GM12875 (cell line): ENCODE results near the gene MAP3K10.

ENCODE experiments used
- H3K4me3 ChIP-seq: one replicate; pipeline ENCODE4 v1.5.1; 2011; ENCODE audit warnings: low read depth, low read length, control low read depth
- CTCF ChIP-seq: IDR thresholded peaks from 2 replicates; pipeline ENCODE4 v1.5.1; 2011; ENCODE audit warnings: low read depth, mild to moderate bottlenecking, control low read depth, inconsistent platforms, low read length, moderate library complexity, borderline replicate concordance; ENCODE audit not compliant: insufficient read depth

The MAP3K10 gene

GRCh38 chr19:40224342-40225150, 33.3 kb downstream of the MAP3K10 start:
- no peak overlapping the region for H3K4me3 ChIP-seq
- no peak for TF ChIP-seq CTCF

GRCh38 chr19:40225440-40226305, 34.4 kb downstream of the MAP3K10 start:
- peak; percentile 32; the same call in 1 of the 2 replicates for TF ChIP-seq CTCF
- no peak overlapping the region for H3K4me3 ChIP-seq

- no peak overlapping the region for H3K4me3 ChIP-seq
- TF ChIP-seq CTCF: no peak
Measured at GRCh38 chr19:40228346-40228745, 37.1 kb downstream of the MAP3K10 start.

- no peak overlapping the region for H3K4me3 ChIP-seq
- TF ChIP-seq CTCF: no peak
Measured at GRCh38 chr19:40228863-40229262, 37.6 kb downstream of the MAP3K10 start.

GRCh38 chr19:40229484-40229883, 38.3 kb downstream of the MAP3K10 start:
- TF ChIP-seq CTCF: no peak
- H3K4me3 ChIP-seq: no peak overlapping the region

- no peak overlapping the region for H3K4me3 ChIP-seq
- TF ChIP-seq CTCF: no peak
Measured at GRCh38 chr19:40229926-40230417, 38.7 kb downstream of the MAP3K10 start.
